K562 (cell line): ENCODE data around the gene PCBP2. TPM values are rescaled to one million over a fixed set of nuclear protein-coding genes. Genes with fewer than 3 reads are reported as not detected.

Source experiments
- AFF4 ChIP-seq: sonication (generic); formaldehyde crosslinking; IDR thresholded peaks from 2 replicates; pipeline ENCODE4 v1.8.0; 2023; ENCODE audit warnings: mild to moderate bottlenecking, missing genetic modification reagents
- ARHGAP35 ChIP-seq: fragments of 450-650 bp; IDR thresholded peaks from 2 replicates; pipeline ENCODE4 v1.6.1; 2018; ENCODE audit not compliant: partially characterized antibody
- ARID3B ChIP-seq: fragments of 250-450 bp; sonication (Bioruptor Pico); IDR thresholded peaks from 2 replicates; pipeline ENCODE4 v1.4.0; 2020; ENCODE audit warnings: borderline replicate concordance
- ID3 ChIP-seq, 2 experiments: fragments of 250-450 bp in 1 of 2; fragments of 450-650 bp in 1 of 2; sonication (Bioruptor Pico) in 1 of 2; IDR thresholded peaks; 2 replicates each; pipeline versions ENCODE4 v1.6.1 to v1.8.0; 2016 to 2021; ENCODE audit warnings: mild to moderate bottlenecking in 2 of 2, moderate library complexity in 2 of 2, missing compliant biosample characterization in 1 of 2, missing genetic modification characterization in 1 of 2
- MEF2D ChIP-seq: conservative IDR thresholded peaks from 2 replicates; pipeline ENCODE4 v1.6.1; 2016; ENCODE audit warnings: low read depth, missing genetic modification characterization, missing compliant biosample characterization
- MIER1 ChIP-seq: fragments of 450-650 bp; IDR thresholded peaks from 2 replicates; pipeline ENCODE4 v1.6.1; 2016; ENCODE audit warnings: antibody characterized with exemption, mild to moderate bottlenecking, low read depth
- PHF8 ChIP-seq: fragments of 200-600 bp; sonication (generic); IDR thresholded peaks from 2 replicates; pipeline ENCODE4 v1.6.1; 2012; ENCODE audit warnings: mixed run types, mild to moderate bottlenecking, inconsistent platforms, low read length, moderate library complexity, borderline replicate concordance
- RBBP5 ChIP-seq: fragments of 200-600 bp; sonication (generic); IDR thresholded peaks from 2 replicates; pipeline ENCODE4 v1.6.1; 2012; ENCODE audit warnings: borderline replicate concordance, mild to moderate bottlenecking, low read length, control low read depth, inconsistent platforms; ENCODE audit not compliant: insufficient read depth, poor library complexity, severe bottlenecking
- RBM39 ChIP-seq: fragments of 200-400 bp; formaldehyde crosslinking; optimal IDR thresholded peaks from 2 replicates; pipeline ENCODE3; 2018; ENCODE audit warnings: low read depth, low read length
- THAP12 ChIP-seq: fragments of 250-450 bp; sonication (Bioruptor Pico); IDR thresholded peaks from 2 replicates; pipeline ENCODE4 v1.9.0; 2021; ENCODE audit warnings: mild to moderate bottlenecking, inconsistent platforms
- TOE1 ChIP-seq, 2 experiments: fragments of 450-650 bp in 1 of 2; sonication (generic) in 1 of 2; formaldehyde crosslinking in 1 of 2; IDR thresholded peaks; 2 replicates each; pipeline versions ENCODE4 v1.7.1 to v1.8.0; 2016 to 2022; ENCODE audit warnings: borderline replicate concordance in 2 of 2, mild to moderate bottlenecking in 2 of 2, antibody characterized with exemption in 1 of 2, inconsistent platforms in 1 of 2, low read depth in 1 of 2, missing genetic modification reagents in 1 of 2, moderate library complexity in 1 of 2
- ZBTB2 ChIP-seq: fragments of 450-650 bp; IDR thresholded peaks from 2 replicates; pipeline ENCODE4 v1.6.1; 2016; ENCODE audit warnings: antibody characterized with exemption
- ZNF41 ChIP-seq: fragments of 250-450 bp; sonication (Bioruptor Pico); conservative IDR thresholded peaks from 2 replicates; pipeline ENCODE4 v1.4.0; 2020; ENCODE audit warnings: mild to moderate bottlenecking
- polyA plus RNA-seq, 8 experiments: library from polyadenylated mRNA; depleted of rRNA in 4 of 8; stranded (reverse) in 5 of 8; unstranded in 3 of 8; fragments of >200 nt; fragmentation: Nextera tagmentation in 2 of 8; fragmentation: Illumina TruSeq in 1 of 8; extraction: Ambion mirVana in 2 of 8; extraction: Trizol in 1 of 8; gene quantifications; 2 replicates each; pipeline versions ENCODE4 v1.2.1 to v1.2.3, GENCODE V29; 2011 to 2014; ENCODE audit warnings: inconsistent platforms in 1 of 8, missing spikeins in 1 of 8
- total RNA-seq, 7 experiments: library from RNA; depleted of rRNA in 6 of 7; stranded (reverse); fragments of >200 nt in 6 of 7; fragmentation: Illumina TruSeq in 2 of 7; extraction: Trizol in 2 of 7; gene quantifications; 2 replicates each; pipeline versions ENCODE4 v1.2.1 to v1.2.3, GENCODE V29; 2011 to 2021; ENCODE audit warnings: low replicate concordance in 1 of 7

Gene PCBP2
- total and polyA plus RNA-seq, 9 of the 15 experiments (the other 6 are each of a cell fraction or from before 2014, with no cell fraction given), result 137 to 831 (median 328) TPM

DNA sequence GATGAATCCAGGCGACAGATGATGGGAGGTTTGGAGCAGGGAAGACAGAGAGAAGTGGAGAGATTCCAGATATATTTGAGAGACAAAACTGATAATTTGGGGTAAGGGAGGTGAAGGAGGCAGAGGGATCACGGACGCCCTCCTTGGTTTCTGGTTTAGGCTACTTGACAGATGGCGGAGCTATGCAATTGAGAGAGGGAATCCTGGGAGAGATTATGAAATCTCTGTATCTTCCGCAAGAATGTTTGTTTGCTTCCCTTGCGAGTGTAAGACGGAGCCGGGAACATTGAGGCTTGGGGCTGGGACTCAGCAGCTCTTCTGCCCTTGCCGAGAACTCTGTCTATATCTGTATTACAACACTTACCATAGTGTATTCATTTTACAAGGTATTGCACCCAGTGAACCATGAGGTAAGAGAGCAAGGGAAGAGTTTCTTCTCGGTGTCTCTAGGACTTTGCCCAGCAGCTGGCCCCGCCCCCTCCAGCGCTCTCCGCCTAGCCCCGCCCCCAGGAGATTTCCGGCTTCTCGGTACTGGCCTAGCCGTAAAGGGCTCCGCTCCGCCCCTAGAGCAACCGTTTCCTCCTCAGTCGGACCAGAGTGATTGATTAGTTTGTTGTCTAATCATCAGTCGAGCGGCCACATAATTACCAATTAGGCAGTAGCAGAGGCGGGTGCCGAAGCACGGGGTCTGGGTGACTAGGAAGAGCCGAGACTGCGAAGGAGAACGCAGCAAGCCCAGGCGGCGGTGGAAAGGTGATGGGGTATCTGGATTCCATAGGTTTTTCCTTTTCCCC lies 10.7 kb upstream of the PCBP2 start, which contains the start of gene PRR13 (continued):
- TF ChIP-seq ARID3B (CRISPR knock-in tag) (no peak), PHF8 (peak; percentile 72), AFF4 (no peak; the same call in 1 of the 2 replicates), ZBTB2 (0 out of 2 replicates have a peak, but pooled peaks have one; percentile 41), ZNF41 (CRISPR knock-in tag) (no peak), RBM39 (no peak), ID3 (CRISPR knock-in tag; IDR thresholded peaks at IDR 0.05) (no peak), ID3 (tag; IDR thresholded peaks at IDR 0.05) (peak; percentile 56), TOE1 (IDR thresholded peaks at IDR 0.05; ENCODE audit: borderline replicate concordance) (peak; percentile 57), TOE1 (CRISPR knock-in tag; IDR thresholded peaks at IDR 0.05; ENCODE audit: borderline replicate concordance, low read depth) (no peak), MEF2D (tag) (0 out of 2 replicates have a peak, but pooled peaks have one; percentile 34), RBBP5 (no peak), THAP12 (CRISPR knock-in tag) (no peak), ARHGAP35 (no peak), MIER1 (peak; percentile 74; the same call in 1 of the 2 replicates)
